GM19043 (cell line): Measurements from ENCODE around the gene ASIC4.

Experiments
- ATAC-seq: cut with Tn5 transposase; IDR thresholded peaks from one replicate; pipeline ENCODE4 v1.9.1; 2021; ENCODE audit warnings: low read depth; ENCODE audit not compliant: unreplicated experiment

ASIC4 gene

GRCh38 chr2:219514196-219514761 lies at the start of gene ASIC4:
Gene ASIC4 (plus strand): TSS chr2:219514482. CDS start chr2:219514725, 243 bp downstream.
- no peak for ATAC-seq

GRCh38 chr2:219465659-219466561 lies 48.4 kb upstream of the ASIC4 start:
- ATAC-seq, result no peak

- no peak for ATAC-seq
Observed at GRCh38 chr2:219466816-219467735, 47.2 kb upstream of the ASIC4 start.

- ATAC-seq, result no peak
Observed at GRCh38 chr2:219467736-219468075, 46.6 kb upstream of the ASIC4 start.

GRCh38 chr2:219468410-219469185 lies 45.7 kb upstream of the ASIC4 start:
- no peak for ATAC-seq

GRCh38 chr2:219469186-219469724 lies 45.0 kb upstream of the ASIC4 start:
- no peak for ATAC-seq

- ATAC-seq, result no peak
Observed at GRCh38 chr2:219470429-219470828, 43.9 kb upstream of the ASIC4 start.

GRCh38 chr2:219471476-219472371 lies 42.6 kb upstream of the ASIC4 start:
- ATAC-seq, result no peak

- ATAC-seq, result no peak
Observed at GRCh38 chr2:219472629-219473187, 41.6 kb upstream of the ASIC4 start.

- no peak for ATAC-seq
Observed at GRCh38 chr2:219473511-219473910, 40.8 kb upstream of the ASIC4 start.

- no peak for ATAC-seq
Observed at GRCh38 chr2:219474285-219475060, 39.8 kb upstream of the ASIC4 start.

- no peak for ATAC-seq
Observed at GRCh38 chr2:219475278-219475677, 39.0 kb upstream of the ASIC4 start.

GRCh38 chr2:219475697-219476651 lies 38.3 kb upstream of the ASIC4 start:
- ATAC-seq, result no peak

GRCh38 chr2:219476652-219477151 lies 37.6 kb upstream of the ASIC4 start:
- ATAC-seq, result no peak

- ATAC-seq, result no peak
Observed at GRCh38 chr2:219477179-219477578, 37.1 kb upstream of the ASIC4 start.

- no peak for ATAC-seq
Observed at GRCh38 chr2:219477815-219478214, 36.5 kb upstream of the ASIC4 start.

GRCh38 chr2:219478916-219479315 lies 35.4 kb upstream of the ASIC4 start:
- ATAC-seq, result no peak
